Caco-2 (cell line): Measurements from ENCODE around the gene MAD1L1. TPM values are rescaled to one million over a fixed set of nuclear protein-coding genes. Genes with fewer than 3 reads are reported as not detected.

Source experiments
- BruUV-seq: library from RNA; stranded (reverse); fragments of 400-500 nt; replicated peaks from 2 replicates; lab custom pipeline; 2021; lab: Mats Ljungman, UMichigan
- CTCF ChIA-PET: fragments of 300-600 bp; sonication (Branson Sonifier 250); formaldehyde crosslinking; loops from one replicate; lab custom pipeline; 2022; ENCODE audit warnings: antibody characterized with exemption; lab: Charles Lee
- POLR2A ChIA-PET: fragments of 300-600 bp; sonication (Branson Sonifier 250); formaldehyde crosslinking; loops from one replicate; lab custom pipeline; 2022; ENCODE audit warnings: antibody characterized with exemption; lab: Charles Lee
- DNase-seq, 2 experiments: peaks; one replicate each; pipeline versions ENCODE4 v3.0.0 to v3.0.0-alpha.2; 2020 to 2022
- H3K27me3 ChIP-seq: replicated peaks from 2 replicates; pipeline ENCODE4 v1.6.0; 2011; ENCODE audit warnings: low read length; ENCODE audit not compliant: control insufficient read depth, insufficient read depth
- H3K36me3 ChIP-seq: 2 replicates; pipeline ENCODE4 v1.5.1; 2011; ENCODE audit warnings: low read length; ENCODE audit not compliant: control insufficient read depth, insufficient read depth
- H3K4me1 ChIP-seq: fragments of 250-450 bp; sonication (Bioruptor Pico); 2 replicates; pipeline ENCODE4 v1.5.1; 2020; ENCODE audit warnings: mild to moderate bottlenecking
- H3K4me3 ChIP-seq: 2 replicates; pipeline ENCODE4 v1.5.1; 2011; ENCODE audit warnings: low read depth, mild to moderate bottlenecking, control low read depth, low read length
- H3K9me3 ChIP-seq: fragments of 250-450 bp; sonication (Bioruptor Pico); 2 replicates; pipeline ENCODE4 v1.5.1; 2020; ENCODE audit warnings: mild to moderate bottlenecking, moderate library complexity
- H3K27ac Mint-ChIP-seq: one replicate; pipeline ENCODE4 v1.8.0; 2022; ENCODE audit warnings: mixed read lengths; ENCODE audit not compliant: unreplicated experiment
- H3K27me3 Mint-ChIP-seq: one replicate; pipeline ENCODE4 v1.8.0; 2022; ENCODE audit warnings: mixed read lengths; ENCODE audit not compliant: insufficient read depth, unreplicated experiment
- H3K36me3 Mint-ChIP-seq: one replicate; pipeline ENCODE4 v1.8.0; 2022; ENCODE audit warnings: mild to moderate bottlenecking, mixed read lengths; ENCODE audit not compliant: insufficient read depth, unreplicated experiment
- H3K4me1 Mint-ChIP-seq: one replicate; pipeline ENCODE4 v1.8.0; 2022; ENCODE audit warnings: low read depth, mixed read lengths; ENCODE audit not compliant: unreplicated experiment
- H3K4me3 Mint-ChIP-seq: one replicate; pipeline ENCODE4 v1.8.0; 2022; ENCODE audit warnings: mild to moderate bottlenecking, moderate library complexity, mixed read lengths; ENCODE audit not compliant: unreplicated experiment
- H3K9me3 Mint-ChIP-seq: one replicate; pipeline ENCODE4 v1.8.0; 2022; ENCODE audit warnings: mixed read lengths; ENCODE audit not compliant: unreplicated experiment
- CTCF ChIP-seq, 2 experiments: fragments of 200-600 bp in 1 of 2; IDR thresholded peaks; 1 replicate in 1 of 2; 2 replicates in 1 of 2; pipeline versions ENCODE4 v1.5.1 to v1.8.0; 2011 to 2022; ENCODE audit warnings: antibody characterized with exemption in 1 of 2, control low read depth in 1 of 2, inconsistent platforms in 1 of 2, low read depth in 1 of 2, low read length in 1 of 2, mild to moderate bottlenecking in 1 of 2, moderate library complexity in 1 of 2; ENCODE audit not compliant: insufficient read depth in 1 of 2, severe bottlenecking in 1 of 2, unreplicated experiment in 1 of 2
- intact Hi-C: fragments of 100-400 bp; cut with micrococcal nuclease; formaldehyde crosslinking; loops from one replicate; pipeline ENCODE4 v1.10.0; 2022; ENCODE audit not compliant: unreplicated experiment
- total RNA-seq: library from RNA; stranded (reverse); gene quantifications from 2 replicates; pipeline ENCODE4 v1.2.3, GENCODE V29; 2022

Gene MAD1L1
- total RNA-seq, 1 experiment from 2014 or later = 58.6 TPM

- DNase-seq = no peak
- no peaks in the 10 kb centered on the region for H3K9me3 ChIP-seq
- Mint-ChIP-seq H3K27ac (no peak overlapping the region), H3K36me3 (peaks cover 22% of the 10 kb centered on the region), H3K4me3 (no peak overlapping the region), H3K27me3 (no peaks in the 10 kb centered on the region), H3K9me3 (no peaks in the 10 kb centered on the region), H3K4me1 (no peaks in the 10 kb centered on the region)
- no TSS peak for BruUV-seq
- ChIA-PET CTCF (no interaction called here), POLR2A (interaction anchor here (0.6 kb wide), 1 partner anchor 61 kb away, joined by 3 read pairs; no protein-coding TSS in a partner anchor)
- no peak for TF ChIP-seq CTCF (IDR thresholded peaks at IDR 0.05; ENCODE audit: insufficient read depth in 1 of 2, low read depth in 1 of 2, low read length in 1 of 2, severe bottlenecking in 1 of 2, unreplicated experiment in 1 of 2)
- H3K36me3 ChIP-seq = no peaks in the 10 kb centered on the region
- H3K4me3 ChIP-seq = no peak overlapping the region
- H3K27me3 ChIP-seq = no peaks in the 10 kb centered on the region
- intact Hi-C loops = no loop called here
- H3K4me1 ChIP-seq = no peaks in the 10 kb centered on the region
These were observed 133.4 kb downstream of the MAD1L1 start for GRCh38 chr7:2099048-2099957.

GRCh38 chr7:2098496-2098895 is 134.2 kb downstream of the MAD1L1 start:
- H3K27me3 ChIP-seq = no peaks in the 10 kb centered on the region
- H3K4me3 ChIP-seq = no peak overlapping the region
- intact Hi-C loops = no loop called here
- DNase-seq = no peak
- POLR2A ChIA-PET = no interaction called here
- no peak overlapping the region for H3K27ac Mint-ChIP-seq
- H3K4me3 Mint-ChIP-seq = no peak overlapping the region
- no TSS peak for BruUV-seq
- H3K4me1 ChIP-seq = no peaks in the 10 kb centered on the region
- H3K27me3 Mint-ChIP-seq = no peaks in the 10 kb centered on the region
- H3K9me3 Mint-ChIP-seq = no peaks in the 10 kb centered on the region
- no peak for TF ChIP-seq CTCF (IDR thresholded peaks at IDR 0.05; ENCODE audit: insufficient read depth in 1 of 2, low read depth in 1 of 2, low read length in 1 of 2, severe bottlenecking in 1 of 2, unreplicated experiment in 1 of 2)
- H3K36me3 ChIP-seq = no peaks in the 10 kb centered on the region
- CTCF ChIA-PET = no interaction called here
- H3K9me3 ChIP-seq = no peaks in the 10 kb centered on the region
- H3K4me1 Mint-ChIP-seq = no peaks in the 10 kb centered on the region
- peaks cover 16% of the 10 kb centered on the region for H3K36me3 Mint-ChIP-seq

GRCh38 chr7:2098056-2098455 is 134.7 kb downstream of the MAD1L1 start:
- Mint-ChIP-seq H3K9me3 (no peaks in the 10 kb centered on the region), H3K27me3 (no peaks in the 10 kb centered on the region), H3K36me3 (peaks cover 11% of the 10 kb centered on the region), H3K4me1 (no peaks in the 10 kb centered on the region), H3K4me3 (no peak overlapping the region), H3K27ac (no peak overlapping the region)
- Histone ChIP-seq H3K36me3 (no peaks in the 10 kb centered on the region), H3K9me3 (no peaks in the 10 kb centered on the region), H3K4me3 (no peak overlapping the region), H3K4me1 (no peaks in the 10 kb centered on the region), H3K27me3 (no peaks in the 10 kb centered on the region)
- TF ChIP-seq CTCF (IDR thresholded peaks at IDR 0.05; ENCODE audit: insufficient read depth in 1 of 2, low read depth in 1 of 2, low read length in 1 of 2, severe bottlenecking in 1 of 2, unreplicated experiment in 1 of 2) = no peak
- intact Hi-C loops = no loop called here
- POLR2A ChIA-PET = no interaction called here
- no TSS peak for BruUV-seq
- no peak for DNase-seq
- CTCF ChIA-PET = no interaction called here
